GM20000 (cell line): Measurements from ENCODE around the gene AGFG2.
"Not testable (repeated sequence)": the region's sequence is repeated elsewhere in the genome, so short reads cannot be mapped to it uniquely, and the experiment has no call there.

ENCODE experiments used
- DNase-seq: peaks from one replicate; pipeline ENCODE4 v3.0.0; 2012; ENCODE audit warnings: low spot score
- TF ChIP-seq, protein P1 (sequence below): IDR thresholded peaks from 2 replicates; pipeline ENCODE4 v1.5.1; 2012; ENCODE audit warnings: mild to moderate bottlenecking, control low read depth; ENCODE audit errors: extremely low read depth, missing control alignments

Gene AGFG2

GRCh38 chr7:100544967-100545359 is 6.0 kb downstream of the AGFG2 start:
- TF ChIP-seq, protein P1, sequence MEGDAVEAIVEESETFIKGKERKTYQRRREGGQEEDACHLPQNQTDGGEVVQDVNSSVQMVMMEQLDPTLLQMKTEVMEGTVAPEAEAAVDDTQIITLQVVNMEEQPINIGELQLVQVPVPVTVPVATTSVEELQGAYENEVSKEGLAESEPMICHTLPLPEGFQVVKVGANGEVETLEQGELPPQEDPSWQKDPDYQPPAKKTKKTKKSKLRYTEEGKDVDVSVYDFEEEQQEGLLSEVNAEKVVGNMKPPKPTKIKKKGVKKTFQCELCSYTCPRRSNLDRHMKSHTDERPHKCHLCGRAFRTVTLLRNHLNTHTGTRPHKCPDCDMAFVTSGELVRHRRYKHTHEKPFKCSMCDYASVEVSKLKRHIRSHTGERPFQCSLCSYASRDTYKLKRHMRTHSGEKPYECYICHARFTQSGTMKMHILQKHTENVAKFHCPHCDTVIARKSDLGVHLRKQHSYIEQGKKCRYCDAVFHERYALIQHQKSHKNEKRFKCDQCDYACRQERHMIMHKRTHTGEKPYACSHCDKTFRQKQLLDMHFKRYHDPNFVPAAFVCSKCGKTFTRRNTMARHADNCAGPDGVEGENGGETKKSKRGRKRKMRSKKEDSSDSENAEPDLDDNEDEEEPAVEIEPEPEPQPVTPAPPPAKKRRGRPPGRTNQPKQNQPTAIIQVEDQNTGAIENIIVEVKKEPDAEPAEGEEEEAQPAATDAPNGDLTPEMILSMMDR: no peak
- no peak for DNase-seq

GRCh38 chr7:100545360-100546128 is 6.5 kb downstream of the AGFG2 start:
- TF ChIP-seq, protein P1: peak; percentile 0
- peak; percentile 69 for DNase-seq

GRCh38 chr7:100546129-100546925 is 7.3 kb downstream of the AGFG2 start:
- DNase-seq: peak; percentile 63

DNA sequence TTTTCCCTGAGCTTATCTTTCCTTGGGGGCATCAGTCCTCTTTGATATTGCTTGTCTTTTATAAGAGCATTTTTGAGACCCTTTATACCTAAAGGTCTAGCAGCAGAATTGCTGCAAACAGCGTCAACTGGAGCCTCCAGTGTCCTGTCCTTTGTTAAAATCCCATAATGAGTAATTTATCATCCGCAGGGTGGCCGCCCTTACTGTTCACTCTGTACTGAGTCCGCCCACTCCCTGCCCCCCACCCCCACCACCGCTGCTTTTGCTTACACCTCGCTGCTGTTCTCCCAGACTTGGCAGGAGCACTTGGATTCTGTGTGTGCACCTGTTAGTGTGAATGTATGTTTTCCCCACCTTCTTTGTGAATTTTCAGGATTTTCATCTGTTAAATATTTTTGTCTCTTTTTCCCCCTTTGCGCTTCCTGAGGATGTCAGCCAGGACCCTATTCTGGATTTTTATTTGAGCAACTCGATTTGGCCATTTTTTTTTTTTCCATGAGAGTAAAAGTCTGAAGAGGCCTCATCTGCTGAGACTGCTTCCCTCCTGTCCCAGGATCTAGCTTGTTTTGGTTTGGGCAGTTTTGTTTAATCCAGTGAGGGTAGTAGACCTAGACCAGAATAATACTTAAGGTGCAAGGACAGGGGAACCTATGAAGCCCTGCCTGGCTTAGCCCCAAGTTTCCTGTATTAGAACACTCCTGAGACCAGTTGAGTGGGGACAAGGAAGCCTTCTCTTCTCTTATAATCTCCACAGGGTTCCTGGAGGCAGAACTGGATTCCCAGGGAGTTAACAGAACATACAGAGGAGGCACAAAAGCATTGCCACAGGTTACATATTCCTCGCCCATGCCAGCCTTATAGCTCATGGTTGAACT is 8.2 kb downstream of the AGFG2 start:
- no peak for DNase-seq
- TF ChIP-seq, protein P1: no peak

More at GRCh38 chr7:100546129-100546925, 7.3 kb downstream of the AGFG2 start:
- TF ChIP-seq, protein P1: no peak

DNA sequence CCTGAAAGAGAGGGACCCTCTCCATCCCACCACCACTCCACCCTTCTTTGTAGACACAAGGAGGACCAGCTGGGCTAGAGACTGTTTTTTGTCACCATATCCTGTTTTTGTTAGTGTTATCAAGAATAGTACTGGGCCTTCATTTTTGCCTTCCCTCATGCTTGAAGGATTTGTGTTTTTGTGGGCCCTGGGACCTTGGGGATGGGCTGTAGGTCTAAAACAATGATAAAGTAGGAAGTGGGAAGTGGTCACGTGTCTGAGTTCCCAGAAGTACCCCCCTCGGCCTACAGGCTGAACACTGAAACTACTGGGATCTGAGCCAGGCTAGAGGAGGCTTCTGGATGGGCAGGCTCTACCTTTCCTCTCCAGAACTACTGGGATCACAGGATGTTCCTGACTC is 8.9 kb downstream of the AGFG2 start:
- TF ChIP-seq, protein P1: no peak
- DNase-seq: no peak

DNA sequence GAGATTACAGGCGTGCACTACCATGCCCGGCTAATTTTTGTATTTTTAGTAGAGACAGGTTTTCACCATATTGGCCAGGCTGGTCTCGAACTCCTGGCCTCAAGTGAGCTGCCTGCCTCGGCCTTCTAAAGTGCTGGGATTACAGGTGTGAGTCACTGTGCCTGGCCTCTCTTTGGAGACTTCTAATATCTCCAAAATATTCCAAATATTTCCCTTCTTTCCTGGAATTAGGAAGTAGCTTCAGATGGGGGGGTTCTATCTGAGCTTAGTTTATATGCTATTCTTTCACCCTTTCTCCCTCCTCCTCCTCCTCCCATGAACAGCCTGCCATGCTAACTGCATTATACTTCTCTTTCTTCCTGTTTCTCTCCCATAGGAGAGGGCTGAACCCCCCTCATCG is 9.4 kb downstream of the AGFG2 start:
- not testable (repeated sequence) for DNase-seq

GRCh38 chr7:100552532-100552931 is 13.5 kb downstream of the AGFG2 start:
- no peak for DNase-seq

More at GRCh38 chr7:100552532-100552931, 13.5 kb downstream of the AGFG2 start:
- TF ChIP-seq, protein P1: no peak
